Fibroblast of lung (primary cell): Measurements from ENCODE around the gene DKKL1. TPM values are rescaled to one million over a fixed set of nuclear protein-coding genes. Genes with fewer than 3 reads are reported as not detected.

ENCODE experiments used
- DNase-seq, 2 donors: peaks; one replicate each; pipeline versions ENCODE4 v3.0.0 to v3.0.0-alpha.2; 2010; ENCODE audit warnings: low read depth in 2 of 2
- H2AFZ ChIP-seq: 2 replicates; pipeline ENCODE4 v1.5.1; 2012; ENCODE audit warnings: low read length, control low read depth, inconsistent platforms
- H3K27ac ChIP-seq: 2 replicates; pipeline ENCODE4 v1.5.1; 2011; ENCODE audit warnings: low read length, control low read depth; ENCODE audit not compliant: insufficient read depth
- H3K27me3 ChIP-seq: 2 replicates; pipeline ENCODE4 v1.5.1; 2011; ENCODE audit warnings: mild to moderate bottlenecking, low read length; ENCODE audit not compliant: control insufficient read depth, insufficient read depth
- H3K36me3 ChIP-seq: 2 replicates; pipeline ENCODE4 v1.5.1; 2011; ENCODE audit warnings: low read length; ENCODE audit not compliant: control insufficient read depth, insufficient read depth
- H3K4me1 ChIP-seq: 2 replicates; pipeline ENCODE4 v1.5.1; 2011; ENCODE audit warnings: low read length; ENCODE audit not compliant: control insufficient read depth, insufficient read depth; ENCODE audit errors: extremely low read depth
- H3K4me2 ChIP-seq: 2 replicates; pipeline ENCODE4 v1.5.1; 2011; ENCODE audit warnings: low read length, control low read depth; ENCODE audit not compliant: insufficient read depth; ENCODE audit errors: extremely low read depth
- H3K4me3 ChIP-seq, 4 experiments: fragments of 200-600 bp in 1 of 4; sonication (generic) in 1 of 4; replicated peaks in 1 of 4; 2 replicates each; pipeline ENCODE4 v1.5.1; 2011 to 2016; ENCODE audit warnings: low read length in 4 of 4, low read depth in 3 of 4, mild to moderate bottlenecking in 3 of 4, control low read depth in 2 of 4, inconsistent platforms in 1 of 4, mixed read lengths in 1 of 4; ENCODE audit not compliant: insufficient read depth in 1 of 4; ENCODE audit errors: control extremely low read depth in 1 of 4
- H3K79me2 ChIP-seq: 2 replicates; pipeline ENCODE4 v1.5.1; 2012; ENCODE audit warnings: mild to moderate bottlenecking, low read length, inconsistent platforms; ENCODE audit not compliant: control insufficient read depth, insufficient read depth
- H3K9ac ChIP-seq: 2 replicates; pipeline ENCODE4 v1.5.1; 2011; ENCODE audit warnings: mild to moderate bottlenecking, low read length, control low read depth; ENCODE audit not compliant: insufficient read depth
- H3K9me3 ChIP-seq: 2 replicates; pipeline ENCODE4 v1.5.1; 2012; ENCODE audit warnings: low read depth, low read length; ENCODE audit not compliant: control insufficient read depth, insufficient read depth
- H4K20me1 ChIP-seq: 2 replicates; pipeline ENCODE4 v1.5.1; 2011; ENCODE audit warnings: low read length; ENCODE audit not compliant: control insufficient read depth, insufficient read depth; ENCODE audit errors: extremely low read depth
- EZH2 ChIP-seq: IDR thresholded peaks from 2 replicates; pipeline ENCODE4 v1.5.1; 2012; ENCODE audit warnings: low read length, control low read depth, mild to moderate bottlenecking; ENCODE audit errors: missing control alignments
- polyA plus RNA-seq, 2 donors: library from polyadenylated mRNA; depleted of rRNA in 1 of 2; stranded (reverse) in 1 of 2; unstranded in 1 of 2; fragments of >200 nt; gene quantifications; 2 replicates each; pipeline ENCODE4 v1.2.1, GENCODE V29; 2011 to 2012; ENCODE audit warnings: missing spikeins in 1 of 2
- total RNA-seq: library from RNA; depleted of rRNA; stranded (reverse); fragments of >200 nt; gene quantifications from 2 replicates; pipeline ENCODE4 v1.2.1, GENCODE V29; 2014
- TF ChIP-seq, protein P1 (sequence below), 2 donors: IDR thresholded peaks in 1 of 2; conservative IDR thresholded peaks in 1 of 2; 1 replicate in 1 of 2; 2 replicates in 1 of 2; pipeline ENCODE4 v1.5.1; 2011 to 2012; ENCODE audit warnings: low read length in 2 of 2, control low read depth in 1 of 2, inconsistent platforms in 1 of 2, low read depth in 1 of 2, mild to moderate bottlenecking in 1 of 2

Gene DKKL1
- total and polyA plus RNA-seq, 2 donors (not counting 1 experiment from before 2014, with no cell fraction given) = 0.19 TPM; not detected in 1

DNA sequence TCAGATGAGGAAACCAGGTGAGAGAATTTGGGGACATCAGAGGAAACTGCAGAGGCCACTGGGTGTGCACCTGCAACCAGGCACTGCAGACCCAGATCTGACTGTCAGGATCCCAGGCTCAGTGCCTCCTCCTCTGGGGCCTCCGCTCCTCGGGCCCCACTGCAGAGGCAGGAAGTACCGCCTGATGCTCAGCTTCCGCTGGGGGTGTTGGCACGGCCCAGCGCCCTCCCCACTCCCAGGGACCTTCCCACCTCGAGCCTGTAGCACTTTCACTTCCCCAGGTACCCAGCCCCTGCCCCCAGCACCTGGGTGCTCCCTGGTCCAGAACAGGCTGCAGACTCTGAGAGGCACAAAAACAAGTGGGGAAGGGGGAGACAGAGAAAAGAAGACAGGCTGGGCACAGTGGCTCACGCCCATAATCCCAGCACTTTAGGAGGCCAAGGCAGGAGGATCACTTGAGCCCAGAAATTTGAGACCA lies 29.8 kb upstream of the DKKL1 start:
- Histone ChIP-seq H3K4me2 (no peak overlapping the region), H3K4me1 (no peaks in the 10 kb centered on the region), H2AFZ (no peak overlapping the region), H3K79me2 (no peaks in the 10 kb centered on the region), H4K20me1 (no peaks in the 10 kb centered on the region), H3K27me3 (peaks cover 5% of the 10 kb centered on the region), H3K27ac (no peak overlapping the region), H3K36me3 (no peaks in the 10 kb centered on the region), H3K4me3 (no peak overlapping the region), H3K9me3 (no peaks in the 10 kb centered on the region), H3K9ac (no peak overlapping the region)
- TF ChIP-seq, protein P1, sequence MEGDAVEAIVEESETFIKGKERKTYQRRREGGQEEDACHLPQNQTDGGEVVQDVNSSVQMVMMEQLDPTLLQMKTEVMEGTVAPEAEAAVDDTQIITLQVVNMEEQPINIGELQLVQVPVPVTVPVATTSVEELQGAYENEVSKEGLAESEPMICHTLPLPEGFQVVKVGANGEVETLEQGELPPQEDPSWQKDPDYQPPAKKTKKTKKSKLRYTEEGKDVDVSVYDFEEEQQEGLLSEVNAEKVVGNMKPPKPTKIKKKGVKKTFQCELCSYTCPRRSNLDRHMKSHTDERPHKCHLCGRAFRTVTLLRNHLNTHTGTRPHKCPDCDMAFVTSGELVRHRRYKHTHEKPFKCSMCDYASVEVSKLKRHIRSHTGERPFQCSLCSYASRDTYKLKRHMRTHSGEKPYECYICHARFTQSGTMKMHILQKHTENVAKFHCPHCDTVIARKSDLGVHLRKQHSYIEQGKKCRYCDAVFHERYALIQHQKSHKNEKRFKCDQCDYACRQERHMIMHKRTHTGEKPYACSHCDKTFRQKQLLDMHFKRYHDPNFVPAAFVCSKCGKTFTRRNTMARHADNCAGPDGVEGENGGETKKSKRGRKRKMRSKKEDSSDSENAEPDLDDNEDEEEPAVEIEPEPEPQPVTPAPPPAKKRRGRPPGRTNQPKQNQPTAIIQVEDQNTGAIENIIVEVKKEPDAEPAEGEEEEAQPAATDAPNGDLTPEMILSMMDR (conservative IDR thresholded peaks at IDR 0.05 in 1 of 2, IDR thresholded peaks at IDR 0.05 in 1 of 2; ENCODE audit: low read depth in 1 of 2, low read length in 2 of 2) = no peak
- TF ChIP-seq EZH2 = no peak
- no peak for DNase-seq

DNA sequence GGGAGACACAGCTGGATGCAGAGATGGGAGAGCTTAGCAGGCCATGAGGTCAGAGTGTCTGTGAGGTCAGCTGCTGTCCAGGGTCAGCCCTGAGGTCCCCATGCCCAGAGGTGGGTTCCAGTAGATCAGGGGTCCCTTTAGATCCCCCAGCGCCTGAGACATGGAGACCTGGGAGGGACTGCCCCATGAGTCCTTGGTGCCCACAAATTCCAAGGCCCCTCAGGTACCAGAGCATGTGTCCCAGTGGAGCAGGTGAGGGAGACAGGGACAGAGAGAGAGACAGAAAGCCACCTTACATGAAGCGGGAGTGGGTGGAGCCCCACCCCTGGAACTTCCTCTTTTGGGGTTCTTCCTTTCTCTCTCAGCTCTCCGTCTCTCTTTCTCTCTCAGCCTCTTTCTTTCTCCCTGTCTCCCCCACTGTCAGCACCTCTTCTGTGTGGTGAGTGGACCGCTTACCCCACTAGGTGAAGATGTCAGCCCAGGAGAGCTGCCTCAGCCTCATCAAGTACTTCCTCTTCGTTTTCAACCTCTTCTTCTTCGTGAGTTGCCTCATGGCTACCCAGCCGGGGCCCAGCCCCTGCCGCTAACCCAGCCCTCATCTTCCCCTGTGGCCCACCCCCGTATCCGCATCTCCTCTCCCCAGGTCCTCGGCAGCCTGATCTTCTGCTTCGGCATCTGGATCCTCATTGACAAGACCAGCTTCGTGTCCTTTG lies 28.4 kb upstream of the DKKL1 start, which contains the start of gene CD37:
Gene CD37 (plus strand): TSS at position 336 of the 713 bp plus-strand sequence. CDS start 135 bp downstream, at position 471.
- Histone ChIP-seq H3K9ac (no peak within 1 kb of the TSS), H3K27ac (no peak within 1 kb of the TSS), H3K4me3 (no peak within 1 kb of the TSS), H3K79me2 (no peaks in the 10 kb centered on the region), H2AFZ (no peak within 1 kb of the TSS), H3K9me3 (no peaks in the 10 kb centered on the region), H3K4me2 (no peak within 1 kb of the TSS), H3K4me1 (peaks cover 4% of the 10 kb centered on the region), H3K27me3 (peaks cover 7% of the 10 kb centered on the region), H3K36me3 (no peaks in the 10 kb centered on the region), H4K20me1 (no peaks in the 10 kb centered on the region)
- DNase-seq = no peak
- TF ChIP-seq EZH2 = no peak
- TF ChIP-seq, protein P1 (conservative IDR thresholded peaks at IDR 0.05 in 1 of 2, IDR thresholded peaks at IDR 0.05 in 1 of 2; ENCODE audit: low read depth in 1 of 2, low read length in 2 of 2) = no peak

DNA sequence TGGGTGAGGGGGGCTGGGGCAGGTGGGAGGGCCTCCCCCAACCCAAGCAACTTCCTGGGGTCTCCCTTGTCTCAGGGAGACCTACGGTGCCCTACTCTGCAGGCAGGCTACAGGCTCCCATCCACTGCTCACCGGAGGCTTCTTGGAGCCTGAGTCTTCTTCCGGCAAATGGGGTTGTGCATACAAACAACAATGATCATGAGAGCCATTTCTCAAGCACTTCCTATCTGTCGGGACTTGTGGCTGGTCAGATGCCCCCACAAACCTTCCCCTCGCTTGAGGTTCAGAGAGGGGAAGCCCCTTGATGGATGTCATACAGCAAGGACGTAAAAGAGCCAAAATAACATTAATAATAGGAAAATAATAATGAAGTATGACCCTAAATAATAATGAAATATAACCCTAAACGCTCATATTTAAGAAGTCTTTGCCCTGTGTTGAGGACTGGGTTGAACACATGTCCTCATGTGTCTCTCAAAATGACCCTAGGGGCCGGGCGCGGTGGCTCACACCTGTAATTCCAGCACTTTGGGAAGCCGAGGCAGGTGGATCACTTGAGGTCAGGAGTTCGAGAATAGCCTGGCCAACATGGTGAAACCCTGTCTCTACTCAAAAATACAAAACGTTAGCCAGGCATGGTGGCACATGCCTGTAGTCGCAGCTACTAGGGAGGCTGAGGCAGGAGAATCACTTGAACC lies 27.7 kb upstream of the DKKL1 start:
- H3K36me3 ChIP-seq = no peaks in the 10 kb centered on the region
- no peaks in the 10 kb centered on the region for H3K9me3 ChIP-seq
- no peak overlapping the region for H3K9ac ChIP-seq
- H3K4me3 ChIP-seq = no peak overlapping the region
- DNase-seq = no peak
- no peak overlapping the region for H3K27ac ChIP-seq
- H3K27me3 ChIP-seq = peaks cover 7% of the 10 kb centered on the region
- TF ChIP-seq EZH2 = no peak
- TF ChIP-seq, protein P1 (conservative IDR thresholded peaks at IDR 0.05 in 1 of 2, IDR thresholded peaks at IDR 0.05 in 1 of 2; ENCODE audit: low read depth in 1 of 2, low read length in 2 of 2) = no peak
- H3K79me2 ChIP-seq = no peaks in the 10 kb centered on the region
- H3K4me1 ChIP-seq = peaks cover 4% of the 10 kb centered on the region
- H4K20me1 ChIP-seq = no peaks in the 10 kb centered on the region
- no peak overlapping the region for H2AFZ ChIP-seq
- H3K4me2 ChIP-seq = no peak overlapping the region
